GM06990 (cell line): Measurements from ENCODE around the gene FICD.

Source experiments
- DNase-seq: peaks from one replicate; pipeline ENCODE4 v3.0.0-alpha.2; 2011; ENCODE audit not compliant: insufficient read length; ENCODE audit errors: extremely low read depth
- H3K27me3 ChIP-seq: replicated peaks from 2 replicates; pipeline ENCODE4 v1.6.0; 2011; ENCODE audit warnings: low read length; ENCODE audit not compliant: control insufficient read depth, insufficient read depth
- H3K36me3 ChIP-seq: 2 replicates; pipeline ENCODE4 v1.5.1; 2011; ENCODE audit warnings: low read length; ENCODE audit not compliant: control insufficient read depth, insufficient read depth
- H3K4me3 ChIP-seq: replicated peaks from 2 replicates; pipeline ENCODE4 v1.5.1; 2011; ENCODE audit warnings: low read depth, mild to moderate bottlenecking, control low read depth, low read length
- CTCF ChIP-seq: IDR thresholded peaks from 2 replicates; pipeline ENCODE4 v1.5.1; 2011; ENCODE audit warnings: low read length, control low read depth, mild to moderate bottlenecking, inconsistent platforms; ENCODE audit not compliant: insufficient read depth, poor library complexity, severe bottlenecking

The FICD gene

DNA sequence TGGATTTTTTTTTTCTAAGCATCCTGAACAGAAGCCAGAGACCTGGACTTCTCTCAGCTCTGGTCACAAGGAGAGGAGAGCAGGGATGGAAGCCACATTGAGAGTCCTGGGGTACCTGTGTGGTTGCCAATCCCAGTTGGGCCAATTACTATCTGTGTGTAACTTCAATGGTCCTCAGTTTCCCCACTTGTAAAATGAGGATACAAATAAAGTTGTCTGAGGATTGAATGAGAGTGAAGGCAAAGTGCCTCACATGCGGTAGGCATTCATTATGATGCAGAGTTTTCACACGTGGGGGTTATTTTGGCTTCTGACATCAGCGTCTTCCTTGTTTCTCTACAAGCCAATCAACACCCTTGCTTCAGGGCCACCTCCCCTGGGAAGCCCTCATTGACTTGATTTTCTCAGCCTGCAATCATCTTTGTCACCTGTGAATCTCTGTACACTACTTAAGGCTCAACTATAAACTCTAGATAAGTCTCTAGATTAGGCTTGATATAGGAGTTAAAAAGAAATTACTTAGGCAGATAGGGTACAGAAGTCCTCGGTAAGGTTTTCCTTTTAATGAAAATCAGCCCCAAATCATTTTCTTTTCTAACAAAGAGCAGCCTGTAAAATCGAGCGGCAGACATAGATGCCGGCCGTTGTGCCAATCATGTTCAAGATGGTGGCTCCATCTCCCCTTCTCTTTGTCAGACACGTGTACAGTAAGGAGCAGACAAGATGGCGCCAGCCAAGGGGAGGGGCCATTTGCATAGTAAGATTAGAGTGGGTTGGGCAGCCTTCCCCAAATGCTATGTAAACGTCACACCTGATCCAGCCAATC is 37.8 kb upstream of the FICD start:
- Histone ChIP-seq H3K4me3 (no peak overlapping the region), H3K36me3 (no peaks in the 10 kb centered on the region), H3K27me3 (no peaks in the 10 kb centered on the region)
- DNase-seq = no peak
- TF ChIP-seq CTCF = no peak

- Histone ChIP-seq H3K27me3 (no peaks in the 10 kb centered on the region), H3K36me3 (no peaks in the 10 kb centered on the region), H3K4me3 (no peak overlapping the region)
- DNase-seq = no peak
- TF ChIP-seq CTCF = no peak
Observed at GRCh38 chr12:108477881-108478259, 37.2 kb upstream of the FICD start.

GRCh38 chr12:108478611-108479206 is 36.4 kb upstream of the FICD start:
- Histone ChIP-seq H3K27me3 (no peaks in the 10 kb centered on the region), H3K4me3 (no peak overlapping the region), H3K36me3 (no peaks in the 10 kb centered on the region)
- no peak for TF ChIP-seq CTCF
- DNase-seq = no peak

DNA sequence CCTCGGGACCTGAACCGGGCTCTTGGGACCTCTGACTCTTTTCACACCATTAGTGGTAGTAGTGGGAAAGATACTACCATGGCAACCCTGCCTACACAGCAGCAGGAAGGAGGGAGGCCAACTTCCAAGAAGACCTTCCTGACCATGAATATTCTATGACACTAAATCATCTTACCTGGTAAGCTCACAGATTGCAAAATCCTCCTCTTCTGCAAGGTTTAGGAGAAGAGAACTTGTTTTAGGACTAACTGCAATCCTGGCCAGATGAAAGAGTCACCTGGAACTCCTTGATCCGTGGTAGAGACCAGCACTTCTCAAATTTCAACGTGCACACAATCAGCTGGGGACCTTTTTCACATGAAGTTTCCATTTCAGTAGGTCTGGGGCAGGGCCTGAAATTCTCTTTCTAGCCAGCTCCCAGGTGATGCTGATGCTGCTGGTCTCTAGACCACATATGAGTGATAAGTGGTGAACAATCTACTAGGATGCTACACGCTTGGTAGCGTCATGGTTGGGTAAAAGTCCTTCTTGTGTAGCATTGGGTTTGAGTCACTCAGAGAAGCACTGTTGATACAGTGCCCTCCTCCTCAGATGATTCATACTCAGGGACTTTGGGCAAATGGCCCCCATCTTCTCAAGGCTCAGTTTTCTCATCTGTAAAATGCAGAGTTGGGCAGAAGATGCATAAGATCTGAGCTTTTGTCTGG is 35.6 kb upstream of the FICD start:
- TF ChIP-seq CTCF = no peak
- DNase-seq = no peak

GRCh38 chr12:108482717-108483212 is 32.3 kb upstream of the FICD start:
- DNase-seq = no peak
- H3K27me3 ChIP-seq = no peaks in the 10 kb centered on the region
- no peak for TF ChIP-seq CTCF
- no peaks in the 10 kb centered on the region for H3K36me3 ChIP-seq
- no peak overlapping the region for H3K4me3 ChIP-seq

More for the DNA sequence above, 35.6 kb upstream of the FICD start:
- H3K36me3 ChIP-seq = no peaks in the 10 kb centered on the region
- no peaks in the 10 kb centered on the region for H3K27me3 ChIP-seq
- no peak overlapping the region for H3K4me3 ChIP-seq
